Mucosa of stomach (tissue), 1 donor: Measurements from ENCODE around the gene CALN1.
"Not testable (repeated sequence)": the region's sequence is repeated elsewhere in the genome, so short reads cannot be mapped to it uniquely, and the experiment has no call there.

Experiments used
- H3K27me3 ChIP-seq: one replicate; pipeline ENCODE4 v1.7.0; 2013; ENCODE audit warnings: mild to moderate bottlenecking, low read length; ENCODE audit not compliant: control insufficient read depth, insufficient read depth
- H3K36me3 ChIP-seq: one replicate; pipeline ENCODE4 v1.7.0; 2013; ENCODE audit warnings: low read length; ENCODE audit not compliant: control insufficient read depth, insufficient read depth
- H3K4me1 ChIP-seq: one replicate; pipeline ENCODE4 v1.7.0; 2013; ENCODE audit warnings: mild to moderate bottlenecking, low read length; ENCODE audit not compliant: control insufficient read depth, insufficient read depth
- H3K4me3 ChIP-seq: one replicate; pipeline ENCODE4 v1.7.0; 2013; ENCODE audit warnings: low read length
- H3K9ac ChIP-seq: one replicate; pipeline ENCODE4 v1.7.0; 2013; ENCODE audit warnings: mild to moderate bottlenecking, low read length, moderate library complexity
- H3K9me3 ChIP-seq: one replicate; pipeline ENCODE4 v1.7.0; 2013; ENCODE audit warnings: mild to moderate bottlenecking, low read length, moderate library complexity; ENCODE audit not compliant: control insufficient read depth
- donor health status: Pancreatic carcinoma.

Gene CALN1

GRCh38 chr7:71829515-71829914, 582.6 kb downstream of the CALN1 start:
- Histone ChIP-seq H3K9ac (no peak overlapping the region), H3K36me3 (no peaks in the 10 kb centered on the region), H3K27me3 (no peaks in the 10 kb centered on the region), H3K4me3 (no peak overlapping the region), H3K4me1 (no peaks in the 10 kb centered on the region), H3K9me3 (no peaks in the 10 kb centered on the region)

- H3K4me3 ChIP-seq, result no peak overlapping the region
- no peaks in the 10 kb centered on the region for H3K9me3 ChIP-seq
Observed at GRCh38 chr7:71828361-71828760, 583.8 kb downstream of the CALN1 start.

DNA sequence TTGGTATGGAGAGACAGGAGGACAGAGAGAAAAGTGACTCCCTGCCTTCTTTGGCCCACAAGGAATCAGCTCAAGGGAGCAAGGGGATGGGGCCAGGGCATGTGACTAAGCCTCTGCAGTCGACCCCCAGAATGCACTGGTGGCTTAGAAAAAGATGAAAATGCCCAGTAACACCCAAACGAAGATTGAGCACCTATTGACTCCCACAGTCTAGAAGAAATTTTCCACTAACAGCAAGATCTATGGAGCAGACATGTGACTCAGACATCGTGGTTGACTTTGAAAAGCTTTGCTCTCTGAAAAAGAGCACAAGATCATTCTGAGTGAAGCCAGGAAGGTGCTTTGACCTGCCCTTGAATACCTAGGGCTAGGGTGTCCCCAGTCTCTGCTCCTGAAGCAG, 586.0 kb downstream of the CALN1 start:
- H3K36me3 ChIP-seq, result no peaks in the 10 kb centered on the region
- no peaks in the 10 kb centered on the region for H3K27me3 ChIP-seq
- H3K4me1 ChIP-seq, result no peaks in the 10 kb centered on the region
- H3K9ac ChIP-seq, result no peak overlapping the region
- H3K9me3 ChIP-seq, result no peaks in the 10 kb centered on the region
- no peak overlapping the region for H3K4me3 ChIP-seq

More at GRCh38 chr7:71828361-71828760, 583.8 kb downstream of the CALN1 start:
- no peaks in the 10 kb centered on the region for H3K36me3 ChIP-seq
- H3K27me3 ChIP-seq, result no peaks in the 10 kb centered on the region
- H3K9ac ChIP-seq, result no peak overlapping the region
- H3K4me1 ChIP-seq, result no peaks in the 10 kb centered on the region

- H3K4me3 ChIP-seq, result no peak overlapping the region
- H3K36me3 ChIP-seq, result no peaks in the 10 kb centered on the region
- no peak overlapping the region for H3K9ac ChIP-seq
- H3K4me1 ChIP-seq, result no peaks in the 10 kb centered on the region
- no peaks in the 10 kb centered on the region for H3K9me3 ChIP-seq
- no peaks in the 10 kb centered on the region for H3K27me3 ChIP-seq
Observed at GRCh38 chr7:71824006-71824760, 588.0 kb downstream of the CALN1 start.

DNA sequence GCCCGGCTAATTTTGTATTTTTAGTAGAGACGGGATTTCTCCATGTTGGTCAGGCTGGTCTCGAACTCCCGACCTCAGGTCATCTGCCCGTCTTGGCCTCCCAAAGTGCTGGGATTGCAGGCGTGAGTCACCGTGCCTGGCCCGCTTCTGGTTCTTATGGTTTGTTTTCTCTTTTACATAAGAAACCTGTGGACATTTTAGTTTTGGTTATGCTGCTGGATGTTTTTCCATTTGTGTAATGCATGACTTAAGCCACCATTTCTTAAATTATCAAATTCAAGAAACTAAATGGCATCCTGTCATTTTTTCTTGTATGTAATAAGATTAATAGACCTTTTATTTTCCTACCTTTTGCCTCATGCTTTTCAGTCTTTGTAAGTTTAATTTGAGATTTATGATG, 589.7 kb downstream of the CALN1 start:
- H3K9ac ChIP-seq, H3K4me1 ChIP-seq, H3K4me3 ChIP-seq, H3K9me3 ChIP-seq, H3K27me3 ChIP-seq, H3K36me3 ChIP-seq: not testable (repeated sequence)

DNA sequence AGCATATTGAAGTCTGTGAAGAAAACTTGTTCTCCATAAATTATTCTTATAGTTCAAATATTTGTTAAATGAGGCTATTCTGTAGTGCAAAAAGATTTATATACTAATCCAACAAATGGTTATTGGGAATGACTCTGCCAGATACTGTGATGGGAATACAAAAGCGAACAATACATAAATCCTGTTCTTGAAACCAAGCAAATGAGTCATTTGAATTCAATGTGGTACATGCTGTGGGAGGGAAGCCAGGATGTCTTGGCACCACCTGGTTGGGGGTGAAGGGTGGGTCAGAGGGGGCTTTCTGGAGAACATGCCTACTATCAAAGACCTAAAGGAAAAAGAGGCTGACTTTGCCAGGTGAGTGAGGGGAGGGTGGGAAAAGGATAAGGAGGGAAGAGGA, 594.2 kb downstream of the CALN1 start:
- Histone ChIP-seq H3K36me3 (no peaks in the 10 kb centered on the region), H3K4me3 (no peak overlapping the region), H3K9ac (no peak overlapping the region), H3K4me1 (no peaks in the 10 kb centered on the region), H3K9me3 (no peaks in the 10 kb centered on the region), H3K27me3 (no peaks in the 10 kb centered on the region)

DNA sequence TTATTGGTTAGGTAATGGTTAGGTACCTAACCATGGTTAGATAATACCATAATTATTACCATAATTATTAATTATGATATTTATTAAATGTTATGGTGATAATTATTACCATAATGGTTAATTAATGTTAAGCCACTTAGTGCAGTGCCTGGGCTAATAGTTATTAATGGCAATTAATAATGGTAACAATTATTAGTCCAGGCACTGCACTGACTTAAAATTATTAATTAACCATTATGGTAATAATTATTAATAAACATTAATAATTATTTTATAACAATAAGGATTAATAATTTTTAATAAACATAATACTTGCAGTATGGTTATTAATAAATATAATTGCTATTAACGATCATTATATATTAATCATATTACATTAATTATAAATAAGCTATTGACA, 604.0 kb downstream of the CALN1 start:
- H3K4me3 ChIP-seq, result no peak overlapping the region
- H3K4me1 ChIP-seq, result no peaks in the 10 kb centered on the region
- no peaks in the 10 kb centered on the region for H3K9me3 ChIP-seq
- no peak overlapping the region for H3K9ac ChIP-seq
- H3K36me3 ChIP-seq, result no peaks in the 10 kb centered on the region
- no peaks in the 10 kb centered on the region for H3K27me3 ChIP-seq

- Histone ChIP-seq H3K36me3 (no peaks in the 10 kb centered on the region), H3K9ac (no peak overlapping the region), H3K4me1 (no peaks in the 10 kb centered on the region), H3K27me3 (no peaks in the 10 kb centered on the region), H3K9me3 (no peaks in the 10 kb centered on the region), H3K4me3 (no peak overlapping the region)
Observed at GRCh38 chr7:71804256-71804655, 607.9 kb downstream of the CALN1 start.

GRCh38 chr7:71801976-71802375, 610.2 kb downstream of the CALN1 start:
- Histone ChIP-seq H3K4me1 (no peaks in the 10 kb centered on the region), H3K4me3 (no peak overlapping the region), H3K27me3 (no peaks in the 10 kb centered on the region), H3K9me3 (no peaks in the 10 kb centered on the region), H3K36me3 (no peaks in the 10 kb centered on the region), H3K9ac (no peak overlapping the region)

- Histone ChIP-seq H3K36me3 (no peaks in the 10 kb centered on the region), H3K4me1 (no peaks in the 10 kb centered on the region), H3K9me3 (no peaks in the 10 kb centered on the region), H3K4me3 (no peak overlapping the region), H3K9ac (no peak overlapping the region), H3K27me3 (no peaks in the 10 kb centered on the region)
Observed at GRCh38 chr7:71800321-71800720, 611.8 kb downstream of the CALN1 start.

- no peak overlapping the region for H3K4me3 ChIP-seq
- H3K36me3 ChIP-seq, result no peaks in the 10 kb centered on the region
- H3K4me1 ChIP-seq, result no peaks in the 10 kb centered on the region
- H3K9ac ChIP-seq, result no peak overlapping the region
- no peaks in the 10 kb centered on the region for H3K27me3 ChIP-seq
- H3K9me3 ChIP-seq, result no peaks in the 10 kb centered on the region
Observed at GRCh38 chr7:71795410-71795809, 616.7 kb downstream of the CALN1 start.

DNA sequence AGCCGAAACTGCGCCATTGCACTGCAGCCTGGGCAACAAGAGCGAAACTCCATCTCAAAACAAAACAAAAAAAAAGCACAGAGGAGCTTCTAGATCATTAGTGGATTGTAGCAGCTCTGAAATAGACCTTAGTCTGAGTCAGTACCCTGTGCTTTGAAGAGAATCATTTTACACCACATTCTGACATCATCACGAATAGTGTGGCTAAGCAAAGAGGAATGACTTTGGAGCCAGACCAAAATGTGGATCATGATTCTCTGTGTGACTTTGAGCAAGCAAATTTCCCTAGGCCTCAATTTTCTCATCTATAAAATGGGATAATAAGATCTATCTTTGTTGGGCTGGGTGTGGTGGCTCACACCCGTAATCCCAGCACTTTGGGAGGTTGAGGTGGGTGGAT, 618.9 kb downstream of the CALN1 start:
- Histone ChIP-seq H3K36me3 (no peaks in the 10 kb centered on the region), H3K9ac (no peak overlapping the region), H3K9me3 (no peaks in the 10 kb centered on the region), H3K27me3 (no peaks in the 10 kb centered on the region), H3K4me1 (no peaks in the 10 kb centered on the region), H3K4me3 (no peak overlapping the region)

DNA sequence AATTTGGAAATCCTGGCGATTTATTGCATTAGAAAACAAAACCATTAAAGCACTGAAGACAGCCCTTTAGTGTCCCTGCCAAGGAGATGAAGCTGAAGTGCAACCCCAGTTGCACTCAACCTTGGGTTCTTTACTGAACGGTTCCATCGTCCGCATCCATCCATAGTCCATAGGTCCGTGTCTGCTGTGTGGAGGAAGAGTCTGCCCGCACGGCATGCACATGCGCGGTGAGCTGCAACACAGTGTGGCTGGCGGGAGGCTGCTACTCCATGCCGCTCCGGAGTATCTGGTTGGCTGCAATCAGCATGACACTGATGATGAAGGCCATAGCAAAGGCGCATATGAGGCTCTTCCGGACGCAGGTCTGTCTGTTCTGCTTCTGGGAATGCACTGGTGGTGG, 624.6 kb downstream of the CALN1 start:
- H3K4me1 ChIP-seq, result no peaks in the 10 kb centered on the region
- no peak overlapping the region for H3K9ac ChIP-seq
- no peaks in the 10 kb centered on the region for H3K36me3 ChIP-seq
- no peaks in the 10 kb centered on the region for H3K27me3 ChIP-seq
- no peak overlapping the region for H3K4me3 ChIP-seq
- no peaks in the 10 kb centered on the region for H3K9me3 ChIP-seq
